Ovary (tissue), 9 donors: ENCODE data around the gene SIAH3. TPM values are rescaled to one million over a fixed set of nuclear protein-coding genes. Genes with fewer than 3 reads are reported as not detected.

Experiments
- DNase-seq, 5 donors: peaks; one replicate each; pipeline ENCODE4 v3.0.0-alpha.2; 2019 to 2020
- H3K27ac ChIP-seq, 2 donors: fragments of 200-600 bp; one replicate each; pipeline versions ENCODE4 v1.5.1 to v1.8.0; 2019 to 2022
- H3K27me3 ChIP-seq: fragments of 200-600 bp; one replicate; pipeline ENCODE4 v1.8.0; 2022
- H3K36me3 ChIP-seq: fragments of 200-600 bp; sonication (generic); one replicate; pipeline ENCODE4 v1.5.1; 2019
- H3K4me1 ChIP-seq: one replicate; pipeline ENCODE4 v1.8.1; 2013; ENCODE audit warnings: mild to moderate bottlenecking, moderate library complexity; ENCODE audit not compliant: insufficient read depth
- H3K4me3 ChIP-seq: fragments of 200-600 bp; sonication (generic); one replicate; pipeline ENCODE4 v1.5.1; 2017
- H3K9me3 ChIP-seq, 2 donors: fragments of 200-600 bp in 1 of 2; sonication (generic) in 1 of 2; one replicate each; pipeline versions ENCODE4 v1.5.1 to v1.8.1; 2013 to 2019; ENCODE audit warnings: mild to moderate bottlenecking in 1 of 2, moderate library complexity in 1 of 2
- CTCF ChIP-seq, 3 donors: fragments of 450-650 bp in 2 of 3; fragments of 200-600 bp in 1 of 3; IDR thresholded peaks; one replicate each; pipeline versions ENCODE4 v1.5.1 to v1.8.0; 2016 to 2022; ENCODE audit warnings: antibody characterized with exemption in 3 of 3, mild to moderate bottlenecking in 1 of 3
- EP300 ChIP-seq: sonication (generic); formaldehyde crosslinking; IDR thresholded peaks from one replicate; pipeline ENCODE4 v1.6.1; 2017; ENCODE audit warnings: antibody characterized with exemption
- POLR2A ChIP-seq: fragments of 450-650 bp; IDR thresholded peaks from one replicate; pipeline ENCODE4 v1.6.1; 2017; ENCODE audit warnings: antibody characterized with exemption, mild to moderate bottlenecking, moderate library complexity
- WGBS, 3 donors: extraction: QIAGEN DNeasy Blood & Tissue Kit in 1 of 3; methylation state at CpG; one replicate each; pipeline versions ENCODE4 v1.1.5 to v1.1.7; 2013 to 2017; 5-methylcytosine and 5-hydroxymethylcytosine counted together
- intact Hi-C, 4 donors: fragments of 100-400 bp; cut with DNase I; formaldehyde crosslinking; loops; one replicate each; pipeline versions ENCODE4 v1.11.0 to v1.15.1; 2022 to 2023
- polyA plus RNA-seq, 2 donors: library from polyadenylated mRNA; stranded (reverse); fragments of 200-250 nt in 1 of 2; fragments of 350-450 nt in 1 of 2; fragmentation: Illumina TruSeq in 1 of 2; extraction: RNeasy Lipid Tissue Mini Kit (QIAGEN cat#74804) in 1 of 2; gene quantifications; one replicate each; pipeline ENCODE4 v1.2.3, GENCODE V29; 2013 to 2014
- total RNA-seq, 7 donors: library from RNA; depleted of rRNA in 2 of 7; stranded (reverse); fragments of >200 nt in 2 of 7; fragmentation: NEBNext Ultra II Directional in 3 of 7; extraction: Animal tissue kit (Norgen Biotek cat#: 25700) in 3 of 7; gene quantifications; one replicate each; pipeline versions ENCODE4 v1.1.0 to v1.2.4, GENCODE V29; 2016 to 2023
- donor health status: DM: no; HTN: no; CAD: no; lungs with moderate emphysema.
- donor health status: DM: no; HTN: no; CAD: no.
- donor health status: Bipolar disorder and iron deficiency.
- donor health status: DM: yes; HTN: yes; CAD: no.
- donor health status: DM: no; HTN: no; CAD: no.
- donor health status: DM: yes; HTN: yes; CAD: no.

Gene SIAH3
- total and polyA plus RNA-seq, 9 donors: 0.01 to 2.3 (median 0.24) TPM; not detected in 2

- intact Hi-C loops: no loop called here
- no peaks in the 10 kb centered on the region for H3K36me3 ChIP-seq
- no peak overlapping the region for H3K27ac ChIP-seq
- H3K27me3 ChIP-seq: no peaks in the 10 kb centered on the region
- WGBS, 3 donors: 38 to 52% (median 45%) methylated on average over 7 of the region's 7 CpGs
- DNase-seq: no peak
- no peak overlapping the region for H3K4me3 ChIP-seq
- TF ChIP-seq POLR2A (no peak), CTCF (IDR thresholded peaks at IDR 0.05) (no peak), EP300 (no peak)
- no peaks in the 10 kb centered on the region for H3K4me1 ChIP-seq
- no peaks in the 10 kb centered on the region for H3K9me3 ChIP-seq
Measured at GRCh38 chr13:45809801-45810394, 41.7 kb downstream of the SIAH3 start.

- intact Hi-C loops: no loop called here
- Histone ChIP-seq H3K4me1 (no peaks in the 10 kb centered on the region), H3K9me3 (no peaks in the 10 kb centered on the region), H3K27ac (no peak overlapping the region), H3K36me3 (no peaks in the 10 kb centered on the region), H3K27me3 (no peaks in the 10 kb centered on the region), H3K4me3 (no peak overlapping the region)
- no peak for TF ChIP-seq POLR2A
- 87 to 90% (median 88%) methylated on average over 6 of the region's 6 CpGs for WGBS, 3 donors
- DNase-seq: no peak
Measured at GRCh38 chr13:45808925-45809324, 42.6 kb downstream of the SIAH3 start.

- Histone ChIP-seq H3K4me1 (no peaks in the 10 kb centered on the region), H3K9me3 (no peaks in the 10 kb centered on the region), H3K27ac (no peak overlapping the region), H3K4me3 (no peak overlapping the region), H3K27me3 (no peaks in the 10 kb centered on the region), H3K36me3 (no peaks in the 10 kb centered on the region)
- 46 to 61% (median 57%) methylated on average over 3 of the region's 3 CpGs for WGBS, 3 donors
- TF ChIP-seq POLR2A: no peak
- TF ChIP-seq CTCF (IDR thresholded peaks at IDR 0.05): no peak
- TF ChIP-seq EP300: no peak
- intact Hi-C loops: no loop called here
- no peak for DNase-seq
Measured at GRCh38 chr13:45807520-45808099, 43.9 kb downstream of the SIAH3 start.

GRCh38 chr13:45800485-45800884 is 51.1 kb downstream of the SIAH3 start:
- H3K36me3 ChIP-seq: no peaks in the 10 kb centered on the region
- DNase-seq: no peak
- H3K4me1 ChIP-seq: no peaks in the 10 kb centered on the region
- WGBS, 3 donors: 54 to 64% (median 59%) methylated on average over 5 of the region's 5 CpGs
- intact Hi-C loops: no loop called here
- TF ChIP-seq POLR2A: no peak
- TF ChIP-seq CTCF (IDR thresholded peaks at IDR 0.05): no peak
- no peak for TF ChIP-seq EP300
- no peaks in the 10 kb centered on the region for H3K27me3 ChIP-seq
- no peak overlapping the region for H3K4me3 ChIP-seq
- H3K9me3 ChIP-seq: no peaks in the 10 kb centered on the region
- no peak overlapping the region for H3K27ac ChIP-seq

- Histone ChIP-seq H3K36me3 (no peaks in the 10 kb centered on the region), H3K9me3 (no peaks in the 10 kb centered on the region), H3K4me3 (no peak overlapping the region), H3K4me1 (no peaks in the 10 kb centered on the region), H3K27me3 (no peaks in the 10 kb centered on the region), H3K27ac (no peak overlapping the region)
- intact Hi-C loops: no loop called here
- WGBS, 3 donors: 44 to 55% (median 46%) methylated on average over 3 of the region's 3 CpGs
- TF ChIP-seq CTCF (IDR thresholded peaks at IDR 0.05) (no peak), EP300 (no peak), POLR2A (no peak)
- DNase-seq: no peak
Measured at GRCh38 chr13:45799451-45799850, 52.1 kb downstream of the SIAH3 start.
